Stomach (tissue), 9 donors: ENCODE data around the gene RFXAP. TPM values are rescaled to one million over a fixed set of nuclear protein-coding genes. Genes with fewer than 3 reads are reported as not detected.

Source experiments
- DNase-seq, 2 donors: peaks; one replicate each; pipeline versions ENCODE4 v3.0.0 to v3.0.0-alpha.2; 2013 to 2019
- H3K27ac ChIP-seq, 5 donors: fragments of 200-600 bp in 4 of 5; sonication (generic) in 4 of 5; one replicate each; pipeline ENCODE4 v1.5.1; 2013 to 2019; ENCODE audit warnings: mild to moderate bottlenecking in 1 of 5, moderate library complexity in 1 of 5
- H3K27me3 ChIP-seq, 3 donors: fragments of 200-600 bp; sonication (generic); one replicate each; pipeline ENCODE4 v1.5.1; 2017 to 2019; ENCODE audit warnings: mixed run types in 1 of 3
- H3K36me3 ChIP-seq, 4 donors: fragments of 200-600 bp; sonication (generic); 1 replicate in 3 of 4; 2 replicates in 1 of 4; pipeline ENCODE4 v1.5.1; 2016 to 2019
- H3K4me1 ChIP-seq, 4 donors: fragments of 200-600 bp; sonication (generic); one replicate each; pipeline ENCODE4 v1.5.1; 2016 to 2019
- H3K4me3 ChIP-seq, 4 donors: fragments of 200-600 bp; sonication (generic) in 3 of 4; one replicate each; pipeline ENCODE4 v1.5.1; 2016 to 2019; ENCODE audit warnings: mild to moderate bottlenecking in 1 of 4
- H3K9me3 ChIP-seq, 4 donors: fragments of 200-600 bp; sonication (generic); one replicate each; pipeline ENCODE4 v1.5.1; 2016 to 2019
- CTCF ChIP-seq, 7 experiments: fragments of 450-650 bp in 4 of 7; fragments of 200-600 bp in 3 of 7; sonication (generic) in 3 of 7; IDR thresholded peaks; one replicate each; pipeline ENCODE4 v1.5.1; 2016 to 2019; ENCODE audit warnings: antibody characterized with exemption in 7 of 7, control low read depth in 2 of 7, mild to moderate bottlenecking in 1 of 7
- EP300 ChIP-seq: sonication (generic); formaldehyde crosslinking; IDR thresholded peaks from one replicate; pipeline ENCODE4 v1.6.1; 2017; ENCODE audit warnings: antibody characterized with exemption
- POLR2A ChIP-seq, 4 donors: fragments of 450-650 bp; IDR thresholded peaks; one replicate each; pipeline ENCODE4 v1.6.1; 2016; ENCODE audit warnings: antibody characterized with exemption in 4 of 4, control low read depth in 2 of 4, mild to moderate bottlenecking in 1 of 4, moderate library complexity in 1 of 4
- POLR2AphosphoS5 ChIP-seq, 3 donors: sonication (generic); formaldehyde crosslinking; IDR thresholded peaks; one replicate each; pipeline ENCODE4 v1.6.1; 2016; ENCODE audit warnings: antibody characterized with exemption in 3 of 3
- WGBS, 5 donors: extraction: QIAGEN DNeasy Blood & Tissue Kit in 3 of 5; methylation state at CpG; one replicate each; pipeline versions ENCODE4 v1.1.5 to v1.1.7; 2013 to 2018; 5-methylcytosine and 5-hydroxymethylcytosine counted together
- intact Hi-C: fragments of 100-400 bp; cut with DNase I; formaldehyde crosslinking; loops from one replicate; pipeline ENCODE4 v1.15.1; 2023; ENCODE audit warnings: low total_unique reads
- polyA plus RNA-seq, 3 donors: library from polyadenylated mRNA; stranded (reverse); fragments of 200-250 nt; gene quantifications; one replicate each; pipeline ENCODE4 v1.2.3, GENCODE V29; 2013
- total RNA-seq, 5 donors: library from RNA; depleted of rRNA; stranded (reverse); fragments of >200 nt; gene quantifications; one replicate each; pipeline versions ENCODE4 v1.1.0 to v1.2.3, GENCODE V29; 2014 to 2016
- donor health status: healthy with polysubstance abuse.
- donor health status: Bipolar disorder and iron deficiency.
- donor health status: healthy.

RFXAP gene
- total and polyA plus RNA-seq, 8 donors = 1.2 to 12.3 (median 2.1) TPM; not detected in 1

GRCh38 chr13:36794706-36795105 lies 24.3 kb upstream of the RFXAP start:
- TF ChIP-seq EP300 (no peak), POLR2A (IDR thresholded peaks at IDR 0.05) (no peak), CTCF (IDR thresholded peaks at IDR 0.05) (no peak), POLR2AphosphoS5 (IDR thresholded peaks at IDR 0.05) (no peak)
- intact Hi-C loops = no loop called here
- H3K4me3 ChIP-seq = no peak overlapping the region
- DNase-seq = no peak
- no peak overlapping the region for H3K27ac ChIP-seq
- H3K27me3 ChIP-seq = no peaks in the 10 kb centered on the region
- WGBS, 5 donors = 69 to 80% (median 74%) methylated on average over 3 of the region's 3 CpGs
- no peaks in the 10 kb centered on the region for H3K9me3 ChIP-seq
- no peaks in the 10 kb centered on the region for H3K36me3 ChIP-seq
- no peaks in the 10 kb centered on the region for H3K4me1 ChIP-seq

- Histone ChIP-seq H3K4me1 (no peaks in the 10 kb centered on the region), H3K36me3 (no peaks in the 10 kb centered on the region), H3K4me3 (no peak overlapping the region), H3K27ac (no peak overlapping the region), H3K27me3 (no peaks in the 10 kb centered on the region), H3K9me3 (no peaks in the 10 kb centered on the region)
- no peak for TF ChIP-seq EP300
- no peak for TF ChIP-seq CTCF (IDR thresholded peaks at IDR 0.05)
- no peak for TF ChIP-seq POLR2AphosphoS5 (IDR thresholded peaks at IDR 0.05)
- DNase-seq = no peak
- intact Hi-C loops = no loop called here
- 61 to 76% (median 73%) methylated on average over 6 of the region's 6 CpGs for WGBS, 5 donors
Measured at GRCh38 chr13:36795463-36795862, 23.6 kb upstream of the RFXAP start.

- Histone ChIP-seq H3K36me3 (no peaks in the 10 kb centered on the region), H3K27me3 (no peaks in the 10 kb centered on the region), H3K4me3 (no peak overlapping the region), H3K9me3 (no peaks in the 10 kb centered on the region), H3K27ac (no peak overlapping the region), H3K4me1 (no peaks in the 10 kb centered on the region)
- intact Hi-C loops = no loop called here
- TF ChIP-seq EP300 = no peak
- no peak for TF ChIP-seq CTCF (IDR thresholded peaks at IDR 0.05)
- TF ChIP-seq POLR2AphosphoS5 (IDR thresholded peaks at IDR 0.05) = no peak
- no peak for TF ChIP-seq POLR2A (IDR thresholded peaks at IDR 0.05)
- 74 to 86% (median 82%) methylated on average over 3 of the region's 3 CpGs for WGBS, 5 donors
- DNase-seq = no peak
Measured at GRCh38 chr13:36796052-36796451, 23.0 kb upstream of the RFXAP start.

- DNase-seq = no peak
- no peaks in the 10 kb centered on the region for H3K36me3 ChIP-seq
- TF ChIP-seq POLR2AphosphoS5 (IDR thresholded peaks at IDR 0.05) = no peak
- TF ChIP-seq EP300 = no peak
- TF ChIP-seq CTCF (IDR thresholded peaks at IDR 0.05) = no peak
- no peak for TF ChIP-seq POLR2A (IDR thresholded peaks at IDR 0.05)
- intact Hi-C loops = no loop called here
- no peaks in the 10 kb centered on the region for H3K27me3 ChIP-seq
- H3K9me3 ChIP-seq = no peaks in the 10 kb centered on the region
- WGBS, 5 donors = 41 to 51% (median 46%) methylated on average over 3 of the region's 3 CpGs
- H3K4me1 ChIP-seq = no peaks in the 10 kb centered on the region
- H3K4me3 ChIP-seq = no peak overlapping the region
- H3K27ac ChIP-seq = no peak overlapping the region
Measured at GRCh38 chr13:36801035-36801434, 18.0 kb upstream of the RFXAP start.
